Kidney epithelial cell (primary cell): ENCODE results near the gene DLGAP1. TPM values are rescaled to one million over a fixed set of nuclear protein-coding genes. Genes with fewer than 3 reads are reported as not detected.

Source experiments
- DNase-seq: peaks from one replicate; pipeline ENCODE4 v3.0.0-alpha.2; 2010; ENCODE audit warnings: low read depth
- H3K27me3 ChIP-seq: 2 replicates; pipeline ENCODE4 v1.6.0; 2011; ENCODE audit warnings: low read length; ENCODE audit not compliant: control insufficient read depth, insufficient read depth
- H3K36me3 ChIP-seq: 2 replicates; pipeline ENCODE4 v1.5.1; 2011; ENCODE audit warnings: low read length; ENCODE audit not compliant: control insufficient read depth, insufficient read depth
- H3K4me3 ChIP-seq: 2 replicates; pipeline ENCODE4 v1.5.1; 2011; ENCODE audit warnings: low read depth, mild to moderate bottlenecking, control low read depth, low read length
- total RNA-seq: library from RNA; depleted of rRNA; stranded (reverse); fragments of >200 nt; gene quantifications from 2 replicates; pipeline ENCODE4 v1.2.3, GENCODE V29; 2015
- TF ChIP-seq, protein P1 (sequence below): IDR thresholded peaks from 2 replicates; pipeline ENCODE4 v1.5.1; 2011; ENCODE audit warnings: mild to moderate bottlenecking, moderate library complexity, low read length, control low read depth, inconsistent platforms; ENCODE audit not compliant: insufficient read depth, poor library complexity, severe bottlenecking

Gene DLGAP1
- total RNA-seq, 1 donor from 2014 or later: 2.6 TPM

DNA sequence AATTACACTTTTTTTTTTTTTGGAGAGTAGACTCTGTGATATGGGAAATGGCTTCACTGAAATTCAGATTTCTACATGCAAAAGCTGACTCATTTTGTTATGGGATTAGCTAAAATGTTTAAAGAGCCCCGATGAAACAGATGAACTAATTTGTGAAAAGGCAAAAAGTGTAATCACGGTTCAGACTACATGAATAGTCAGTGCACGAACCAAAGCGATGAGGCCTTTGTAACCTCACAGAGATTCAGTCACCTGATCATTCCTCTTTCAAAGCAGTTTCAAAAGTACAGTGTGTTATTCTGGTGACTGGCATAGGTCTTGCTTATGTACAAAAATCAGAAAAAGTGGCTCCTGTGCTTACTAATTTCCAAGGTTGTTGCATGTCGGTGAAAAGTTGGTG, 960.5 kb downstream of the DLGAP1 start:
- TF ChIP-seq, protein P1, sequence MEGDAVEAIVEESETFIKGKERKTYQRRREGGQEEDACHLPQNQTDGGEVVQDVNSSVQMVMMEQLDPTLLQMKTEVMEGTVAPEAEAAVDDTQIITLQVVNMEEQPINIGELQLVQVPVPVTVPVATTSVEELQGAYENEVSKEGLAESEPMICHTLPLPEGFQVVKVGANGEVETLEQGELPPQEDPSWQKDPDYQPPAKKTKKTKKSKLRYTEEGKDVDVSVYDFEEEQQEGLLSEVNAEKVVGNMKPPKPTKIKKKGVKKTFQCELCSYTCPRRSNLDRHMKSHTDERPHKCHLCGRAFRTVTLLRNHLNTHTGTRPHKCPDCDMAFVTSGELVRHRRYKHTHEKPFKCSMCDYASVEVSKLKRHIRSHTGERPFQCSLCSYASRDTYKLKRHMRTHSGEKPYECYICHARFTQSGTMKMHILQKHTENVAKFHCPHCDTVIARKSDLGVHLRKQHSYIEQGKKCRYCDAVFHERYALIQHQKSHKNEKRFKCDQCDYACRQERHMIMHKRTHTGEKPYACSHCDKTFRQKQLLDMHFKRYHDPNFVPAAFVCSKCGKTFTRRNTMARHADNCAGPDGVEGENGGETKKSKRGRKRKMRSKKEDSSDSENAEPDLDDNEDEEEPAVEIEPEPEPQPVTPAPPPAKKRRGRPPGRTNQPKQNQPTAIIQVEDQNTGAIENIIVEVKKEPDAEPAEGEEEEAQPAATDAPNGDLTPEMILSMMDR: no peak
- DNase-seq: no peak
- Histone ChIP-seq H3K4me3 (no peak overlapping the region), H3K27me3 (no peaks in the 10 kb centered on the region), H3K36me3 (no peaks in the 10 kb centered on the region)

DNA sequence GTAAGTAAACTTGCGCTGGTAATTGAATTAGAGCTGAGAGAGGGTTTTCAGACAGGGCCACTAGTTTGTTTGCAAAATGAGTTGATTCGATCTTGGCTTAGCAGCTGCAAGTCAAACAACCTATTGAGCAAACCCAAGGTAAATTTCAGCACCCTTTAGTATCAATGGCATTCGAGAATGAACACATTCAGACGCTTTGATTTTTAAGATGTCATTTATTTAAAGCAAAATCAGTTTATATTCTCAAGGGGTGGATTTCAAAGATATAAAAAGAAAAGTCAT, 960.9 kb downstream of the DLGAP1 start:
- Histone ChIP-seq H3K27me3 (no peaks in the 10 kb centered on the region), H3K4me3 (no peak overlapping the region), H3K36me3 (no peaks in the 10 kb centered on the region)
- TF ChIP-seq, protein P1: no peak
- DNase-seq: no peak

DNA sequence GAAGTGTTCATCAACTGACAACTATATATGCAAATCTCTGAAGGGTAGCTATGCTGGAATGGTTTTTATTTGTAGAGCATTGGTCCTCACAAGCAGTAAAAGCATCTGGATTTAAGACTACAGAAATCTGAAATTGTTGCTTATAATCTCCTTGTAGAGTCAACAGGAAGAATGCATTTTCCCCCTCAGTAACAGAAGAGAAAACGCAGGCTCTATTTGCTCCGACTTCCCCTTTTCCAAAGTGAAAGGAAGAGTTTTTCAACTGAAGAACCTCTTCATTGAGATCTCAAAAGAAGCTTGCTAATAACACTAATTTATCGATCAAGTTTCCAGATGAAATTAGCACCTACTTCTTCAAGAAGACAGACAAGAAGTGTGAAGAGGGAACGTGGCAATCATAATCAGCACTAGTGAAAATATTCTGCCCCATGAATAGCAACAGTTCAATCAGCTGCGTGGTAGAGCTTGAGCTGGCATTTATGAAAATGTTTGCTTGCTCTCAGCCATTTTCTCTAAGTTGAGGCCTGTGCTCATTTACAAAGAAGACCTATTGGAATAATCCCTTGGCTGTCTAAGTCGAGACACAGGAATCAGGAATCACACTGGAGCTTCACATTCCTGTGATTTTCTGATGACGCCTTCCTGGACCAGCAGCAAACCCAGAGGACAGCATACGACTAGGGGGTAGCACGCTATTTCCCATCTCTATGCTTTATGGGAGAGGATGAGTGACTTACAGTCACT, 961.4 kb downstream of the DLGAP1 start:
- TF ChIP-seq, protein P1: no peak
- Histone ChIP-seq H3K36me3 (no peaks in the 10 kb centered on the region), H3K4me3 (no peak overlapping the region), H3K27me3 (no peaks in the 10 kb centered on the region)
- no peak for DNase-seq

DNA sequence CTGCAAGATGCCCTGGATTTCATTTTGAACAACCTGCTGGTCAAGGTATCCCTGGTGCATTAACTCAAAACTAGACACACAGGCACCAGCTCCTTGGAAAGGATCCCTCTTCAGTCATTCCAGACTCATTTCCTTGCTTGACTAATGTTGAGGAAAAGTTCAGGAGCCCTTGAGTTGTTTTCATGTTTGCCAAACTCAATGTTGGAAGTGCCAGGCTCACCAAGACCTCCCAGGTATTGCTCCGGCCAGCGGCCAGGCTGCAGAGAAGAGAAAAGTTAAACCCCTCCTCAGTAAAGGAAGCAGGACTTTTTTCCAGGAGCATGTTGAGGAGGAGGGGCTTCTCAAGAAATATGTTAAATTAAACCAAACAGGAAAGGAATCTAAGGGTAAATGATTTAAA, 962.4 kb downstream of the DLGAP1 start:
- H3K27me3 ChIP-seq: no peaks in the 10 kb centered on the region
- TF ChIP-seq, protein P1: no peak
- no peak for DNase-seq
- H3K4me3 ChIP-seq: no peak overlapping the region
- H3K36me3 ChIP-seq: no peaks in the 10 kb centered on the region

DNA sequence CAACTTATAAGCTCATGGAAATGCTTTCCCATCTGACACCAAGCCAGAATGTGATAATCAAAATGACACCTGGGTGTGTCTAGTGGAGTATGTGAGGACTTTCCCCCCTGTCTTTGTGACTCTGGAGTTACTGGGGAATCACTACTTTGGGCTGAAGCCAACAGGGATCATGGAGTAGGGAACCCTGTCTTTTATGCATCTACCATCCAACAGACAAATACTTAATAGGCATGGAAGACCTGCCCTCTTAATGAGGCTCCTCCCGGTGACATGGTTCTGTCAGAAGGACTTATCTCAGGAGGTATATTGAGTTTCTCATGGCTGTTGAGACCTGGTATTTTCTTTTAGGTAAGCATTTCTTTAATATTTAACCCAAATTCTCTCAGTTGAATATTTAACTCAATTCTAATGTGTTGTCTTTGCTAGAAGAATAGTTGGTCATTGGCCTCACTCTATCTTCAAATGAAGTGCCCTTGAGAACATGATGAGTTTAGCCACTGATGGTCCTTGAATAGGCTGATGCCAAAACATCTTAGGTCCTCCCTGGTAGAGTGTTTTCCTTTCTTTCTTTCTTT, 963.0 kb downstream of the DLGAP1 start:
- Histone ChIP-seq H3K36me3 (no peaks in the 10 kb centered on the region), H3K4me3 (no peak overlapping the region), H3K27me3 (no peaks in the 10 kb centered on the region)
- no peak for DNase-seq
- TF ChIP-seq, protein P1: no peak

DNA sequence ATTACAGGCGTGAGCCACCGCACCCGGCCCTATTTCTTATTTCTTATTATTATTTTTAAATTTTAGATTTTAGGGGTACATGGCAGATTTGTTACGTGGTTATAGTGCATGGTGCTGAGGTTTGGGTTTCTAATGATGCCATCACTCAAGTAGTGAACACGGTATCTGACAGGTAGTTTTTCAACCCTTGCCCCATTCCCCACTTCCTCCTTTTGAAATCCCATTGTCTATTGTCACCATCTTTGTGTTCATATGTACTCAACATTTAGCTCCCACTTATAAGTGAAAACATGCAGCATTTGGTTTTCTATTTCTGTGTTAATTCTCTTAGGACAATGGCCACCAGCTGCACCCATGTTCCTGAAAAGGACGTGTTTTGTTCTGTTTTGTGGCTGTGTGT, 965.6 kb downstream of the DLGAP1 start:
- no peak for DNase-seq
- TF ChIP-seq, protein P1: no peak
- Histone ChIP-seq H3K4me3 (no peak overlapping the region), H3K36me3 (no peaks in the 10 kb centered on the region), H3K27me3 (no peaks in the 10 kb centered on the region)
